ENCODE data around the gene FERMT3.
A peak's percentile ranks its signal among the peaks of the same experiment; 100 is the strongest.
"Not testable (repeated sequence)": the region's sequence is repeated elsewhere in the genome, so short reads cannot be mapped to it uniquely, and the experiment has no call there.

Gene FERMT3

GRCh38 chr11:64245797-64246620 is 39.5 kb downstream of the FERMT3 start:
- DNase-seq, result peak; percentile 65
- in situ Hi-C loops (cut with MboI; ENCODE audit: low pct_unique_long_range_greater_than_20kb, low sequenced_read_pairs), result no loop called here

- in situ Hi-C loops (cut with MboI; ENCODE audit: low pct_unique_long_range_greater_than_20kb, low sequenced_read_pairs); DNase-seq: not testable (repeated sequence)
These were observed 40.0 kb downstream of the FERMT3 start for GRCh38 chr11:64246621-64246870.

GRCh38 chr11:64246871-64247728 is 40.6 kb downstream of the FERMT3 start, which contains the start of gene PPP1R14B:
Gene PPP1R14B (minus strand): TSS chr11:64246943. CDS start chr11:64246673, 270 bp downstream.
- DNase-seq, result peak; percentile 84
- in situ Hi-C loops (cut with MboI; ENCODE audit: low pct_unique_long_range_greater_than_20kb, low sequenced_read_pairs), result no loop called here

- in situ Hi-C loops (cut with MboI; ENCODE audit: low pct_unique_long_range_greater_than_20kb, low sequenced_read_pairs), result no loop called here
- no peak for DNase-seq
These were observed 41.4 kb downstream of the FERMT3 start for GRCh38 chr11:64247729-64248531.

GRCh38 chr11:64248578-64248977 is 42.1 kb downstream of the FERMT3 start:
- in situ Hi-C loops (cut with MboI; ENCODE audit: low pct_unique_long_range_greater_than_20kb, low sequenced_read_pairs), result no loop called here
- no peak for DNase-seq

- no peak for DNase-seq
- in situ Hi-C loops (cut with MboI; ENCODE audit: low pct_unique_long_range_greater_than_20kb, low sequenced_read_pairs), result no loop called here
These were observed 42.5 kb downstream of the FERMT3 start for GRCh38 chr11:64249038-64249437.

GRCh38 chr11:64249563-64250414 is 43.3 kb downstream of the FERMT3 start:
- in situ Hi-C loops (cut with MboI; ENCODE audit: low pct_unique_long_range_greater_than_20kb, low sequenced_read_pairs), result no loop called here
- peak; percentile 74 for DNase-seq

GRCh38 chr11:64250415-64251015 is 44.0 kb downstream of the FERMT3 start:
- DNase-seq, result no peak
- in situ Hi-C loops (cut with MboI; ENCODE audit: low pct_unique_long_range_greater_than_20kb, low sequenced_read_pairs), result no loop called here

GRCh38 chr11:64251016-64251752 is 44.7 kb downstream of the FERMT3 start, which contains the start of gene PLCB3:
Gene PLCB3 (plus strand): TSS chr11:64251530. CDS start chr11:64251650, 120 bp downstream.
- in situ Hi-C loops (cut with MboI; ENCODE audit: low pct_unique_long_range_greater_than_20kb, low sequenced_read_pairs), result no loop called here
- DNase-seq, result peak; percentile 51

GRCh38 chr11:64251753-64252002 is 45.2 kb downstream of the FERMT3 start:
- no peak for DNase-seq
- in situ Hi-C loops (cut with MboI; ENCODE audit: low pct_unique_long_range_greater_than_20kb, low sequenced_read_pairs), result no loop called here

GRCh38 chr11:64252003-64252872 is 45.7 kb downstream of the FERMT3 start:
- in situ Hi-C loops (cut with MboI; ENCODE audit: low pct_unique_long_range_greater_than_20kb, low sequenced_read_pairs), result no loop called here
- DNase-seq, result no peak

- DNase-seq, result no peak
- in situ Hi-C loops (cut with MboI; ENCODE audit: low pct_unique_long_range_greater_than_20kb, low sequenced_read_pairs), result no loop called here
These were observed 46.5 kb downstream of the FERMT3 start for GRCh38 chr11:64253043-64253442.

GRCh38 chr11:64253481-64253880 is 47.0 kb downstream of the FERMT3 start:
- no peak for DNase-seq
- in situ Hi-C loops (cut with MboI; ENCODE audit: low pct_unique_long_range_greater_than_20kb, low sequenced_read_pairs), result no loop called here

- DNase-seq, result no peak
- in situ Hi-C loops (cut with MboI; ENCODE audit: low pct_unique_long_range_greater_than_20kb, low sequenced_read_pairs), result no loop called here
These were observed 47.8 kb downstream of the FERMT3 start for GRCh38 chr11:64254326-64254725.

- in situ Hi-C loops (cut with MboI; ENCODE audit: low pct_unique_long_range_greater_than_20kb, low sequenced_read_pairs), result no loop called here
- DNase-seq, result no peak
These were observed 48.9 kb downstream of the FERMT3 start for GRCh38 chr11:64255135-64256128.

GRCh38 chr11:64256300-64256699 is 49.8 kb downstream of the FERMT3 start:
- in situ Hi-C loops (cut with MboI; ENCODE audit: low pct_unique_long_range_greater_than_20kb, low sequenced_read_pairs), result no loop called here
- no peak for DNase-seq

Data from KBM-7 (cell line).